ENCODE results near the gene IP6K3.

The IP6K3 gene

GRCh38 chr6:33688451-33689147 lies 58.1 kb downstream of the IP6K3 start:
- H3K4me3 ChIP-seq: no peak overlapping the region
- no peak for DNase-seq (ENCODE audit: low read depth, low spot score)
- no peak overlapping the region for H3K27ac ChIP-seq
- no peak overlapping the region for H3K9ac ChIP-seq (ENCODE audit: insufficient read length)
- H3K9me3 ChIP-seq (ENCODE audit: low read depth, low read length): no peaks in the 10 kb centered on the region
- TF ChIP-seq EZH2 (IDR thresholded peaks at IDR 0.05) (no peak), FOXP2 (optimal IDR thresholded peaks at IDR 0.05; ENCODE audit: control extremely low read depth, extremely low read length, insufficient read depth) (no peak), POLR2AphosphoS5 (IDR thresholded peaks at IDR 0.05; ENCODE audit: borderline replicate concordance, low read depth, low read length) (no peak)
- H3K36me3 ChIP-seq (ENCODE audit: insufficient read depth, low read length): peaks cover 71% of the 10 kb centered on the region; the same call in 1 of the 2 replicates

DNA sequence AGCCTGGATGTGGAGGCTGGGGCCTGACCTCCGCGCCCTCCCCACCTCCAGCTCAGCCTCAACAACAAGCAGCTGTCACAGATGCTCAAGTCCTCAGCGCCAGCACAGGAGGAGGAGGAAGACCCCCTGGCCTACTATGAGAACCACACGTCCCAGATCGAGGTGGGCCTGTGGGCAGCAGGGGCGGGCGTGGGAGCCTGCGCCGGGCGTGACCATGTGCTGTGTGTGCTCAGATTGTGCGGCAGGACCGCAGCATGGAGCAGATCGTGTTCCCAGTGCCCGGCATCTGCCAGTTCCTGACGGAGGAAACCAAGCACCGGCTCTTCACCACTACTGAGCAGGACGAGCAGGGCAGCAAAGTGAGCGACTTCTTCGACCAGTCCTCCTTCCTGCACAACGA lies 58.7 kb downstream of the IP6K3 start:
- no peaks in the 10 kb centered on the region for H3K9me3 ChIP-seq (ENCODE audit: low read depth, low read length)
- H3K9ac ChIP-seq (ENCODE audit: insufficient read length): no peak overlapping the region
- peaks cover 70% of the 10 kb centered on the region; the same call in 1 of the 2 replicates for H3K36me3 ChIP-seq (ENCODE audit: insufficient read depth, low read length)
- TF ChIP-seq POLR2AphosphoS5 (IDR thresholded peaks at IDR 0.05; ENCODE audit: borderline replicate concordance, low read depth, low read length): no peak
- no peak for TF ChIP-seq EZH2 (IDR thresholded peaks at IDR 0.05)
- TF ChIP-seq FOXP2 (optimal IDR thresholded peaks at IDR 0.05; ENCODE audit: control extremely low read depth, extremely low read length, insufficient read depth): no peak
- H3K27ac ChIP-seq: no peak overlapping the region
- H3K4me3 ChIP-seq: no peak overlapping the region
- no peak for DNase-seq (ENCODE audit: low read depth, low spot score)

DNA sequence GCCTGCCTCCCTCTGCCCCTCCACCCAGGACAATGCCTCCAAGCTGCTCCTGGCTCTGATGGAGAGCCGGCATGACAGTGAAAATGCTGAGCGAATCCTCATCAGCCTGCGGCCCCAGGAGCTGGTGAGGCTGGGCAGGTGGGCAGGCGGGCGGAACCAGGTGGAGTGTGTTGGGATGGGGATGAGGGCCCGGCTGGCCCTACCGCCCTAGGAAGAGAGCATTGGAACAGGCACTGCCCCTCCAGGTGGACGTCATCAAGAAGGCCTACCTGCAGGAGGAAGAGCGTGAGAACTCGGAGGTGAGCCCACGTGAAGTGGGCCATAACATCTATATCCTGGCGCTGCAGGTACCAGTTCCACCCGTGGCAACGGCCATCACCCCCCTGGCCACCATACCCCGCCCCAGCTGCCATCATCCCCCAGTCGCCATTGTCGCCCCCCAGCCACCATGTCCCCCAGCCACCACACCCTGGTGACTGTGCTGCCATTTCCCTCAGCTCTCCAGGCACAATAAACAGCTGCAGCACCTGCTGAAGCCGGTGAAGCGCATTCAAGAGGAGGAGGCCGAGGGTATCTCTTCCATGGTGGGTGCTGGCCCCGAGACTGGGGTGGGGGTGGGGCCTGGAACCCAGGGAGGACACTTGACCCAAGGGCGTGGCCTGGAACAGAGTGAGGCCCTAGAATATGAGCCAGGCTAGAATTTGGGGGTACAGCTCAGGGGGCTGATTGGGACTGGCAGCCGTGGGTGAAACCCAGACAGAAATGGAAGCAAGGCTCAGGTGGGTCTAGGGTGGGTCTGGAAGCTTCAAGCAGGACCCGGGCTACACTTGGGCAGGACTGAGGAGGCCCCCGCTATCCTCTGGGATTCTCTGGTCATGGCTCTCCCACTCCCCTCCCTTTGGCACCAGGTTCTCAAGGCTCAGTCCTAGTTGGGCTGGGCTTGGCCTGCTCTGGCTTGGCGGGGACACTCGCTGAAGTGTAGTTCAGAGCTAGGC lies 59.4 kb downstream of the IP6K3 start:
- H3K27ac ChIP-seq: no peak overlapping the region
- TF ChIP-seq FOXP2 (optimal IDR thresholded peaks at IDR 0.05; ENCODE audit: control extremely low read depth, extremely low read length, insufficient read depth) (no peak), POLR2AphosphoS5 (IDR thresholded peaks at IDR 0.05; ENCODE audit: borderline replicate concordance, low read depth, low read length) (no peak), EZH2 (IDR thresholded peaks at IDR 0.05) (no peak)
- no peak for DNase-seq (ENCODE audit: low read depth, low spot score)
- H3K36me3 ChIP-seq (ENCODE audit: insufficient read depth, low read length): peaks cover 63% of the 10 kb centered on the region; the same call in 1 of the 2 replicates
- H3K4me3 ChIP-seq: no peak overlapping the region
- H3K9ac ChIP-seq (ENCODE audit: insufficient read length): no peak overlapping the region
- H3K9me3 ChIP-seq (ENCODE audit: low read depth, low read length): no peaks in the 10 kb centered on the region

DNA sequence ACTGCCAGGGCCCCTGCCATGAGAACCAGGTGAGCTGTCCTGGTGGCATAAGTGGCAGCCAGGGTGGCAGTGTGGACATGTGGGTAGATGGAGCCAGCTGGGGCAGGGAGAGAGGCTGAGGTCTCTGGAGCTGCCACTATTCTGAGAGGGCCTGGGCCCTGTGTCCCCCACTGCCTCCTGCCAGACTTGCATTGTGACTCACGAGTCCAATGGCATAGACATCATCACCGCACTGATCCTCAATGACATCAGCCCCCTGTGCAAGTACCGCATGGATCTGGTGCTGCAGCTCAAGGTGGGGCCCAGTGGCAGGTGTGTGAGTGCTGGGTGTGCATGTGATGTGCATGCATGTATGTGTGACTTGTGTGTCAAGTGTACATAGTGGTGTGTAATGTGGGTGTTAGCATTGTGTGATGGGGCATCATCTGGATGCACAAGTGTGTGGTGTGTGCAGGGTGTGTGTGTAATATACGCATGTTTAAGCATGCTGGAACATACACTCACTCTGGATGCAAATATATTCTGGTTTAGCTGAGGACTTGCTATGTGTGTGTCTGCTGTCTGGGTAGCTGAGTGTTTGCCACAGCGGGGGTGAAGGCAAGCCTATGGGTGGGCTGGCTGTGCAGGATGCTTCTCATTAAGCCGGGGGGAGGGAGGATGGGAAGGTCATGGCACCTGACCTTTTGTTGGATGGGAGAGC lies 60.3 kb downstream of the IP6K3 start:
- Histone ChIP-seq H3K9me3 (ENCODE audit: low read depth, low read length) (no peaks in the 10 kb centered on the region), H3K27ac (no peak overlapping the region), H3K4me3 (no peak overlapping the region), H3K36me3 (ENCODE audit: insufficient read depth, low read length) (peaks cover 61% of the 10 kb centered on the region; the same call in 1 of the 2 replicates), H3K9ac (ENCODE audit: insufficient read length) (no peak overlapping the region)
- DNase-seq (ENCODE audit: low read depth, low spot score): no peak
- TF ChIP-seq FOXP2 (optimal IDR thresholded peaks at IDR 0.05; ENCODE audit: control extremely low read depth, extremely low read length, insufficient read depth): no peak
- TF ChIP-seq EZH2 (IDR thresholded peaks at IDR 0.05): no peak

- DNase-seq (ENCODE audit: low read depth, low spot score): no peak
- Histone ChIP-seq H3K27ac (no peak overlapping the region), H3K9ac (ENCODE audit: insufficient read length) (no peak overlapping the region), H3K9me3 (ENCODE audit: low read depth, low read length) (no peaks in the 10 kb centered on the region), H3K4me3 (no peak overlapping the region), H3K36me3 (ENCODE audit: insufficient read depth, low read length) (peaks cover 54% of the 10 kb centered on the region; the same call in 1 of the 2 replicates)
- TF ChIP-seq EZH2 (IDR thresholded peaks at IDR 0.05): no peak
- TF ChIP-seq FOXP2 (optimal IDR thresholded peaks at IDR 0.05; ENCODE audit: control extremely low read depth, extremely low read length, insufficient read depth): no peak
- TF ChIP-seq POLR2AphosphoS5 (IDR thresholded peaks at IDR 0.05; ENCODE audit: borderline replicate concordance, low read depth, low read length): no peak
These were observed 61.1 kb downstream of the IP6K3 start for GRCh38 chr6:33685411-33686224.

- H3K9ac ChIP-seq (ENCODE audit: insufficient read length): no peak overlapping the region
- DNase-seq (ENCODE audit: low read depth, low spot score): no peak
- TF ChIP-seq POLR2AphosphoS5 (IDR thresholded peaks at IDR 0.05; ENCODE audit: borderline replicate concordance, low read depth, low read length): no peak
- TF ChIP-seq EZH2 (IDR thresholded peaks at IDR 0.05): no peak
- TF ChIP-seq FOXP2 (optimal IDR thresholded peaks at IDR 0.05; ENCODE audit: control extremely low read depth, extremely low read length, insufficient read depth): no peak
- H3K27ac ChIP-seq: no peak overlapping the region
- H3K9me3 ChIP-seq (ENCODE audit: low read depth, low read length): no peaks in the 10 kb centered on the region
- no peak overlapping the region for H3K4me3 ChIP-seq
- peaks cover 53% of the 10 kb centered on the region; the same call in 1 of the 2 replicates for H3K36me3 ChIP-seq (ENCODE audit: insufficient read depth, low read length)
These were observed 61.7 kb downstream of the IP6K3 start for GRCh38 chr6:33684983-33685382.

DNA sequence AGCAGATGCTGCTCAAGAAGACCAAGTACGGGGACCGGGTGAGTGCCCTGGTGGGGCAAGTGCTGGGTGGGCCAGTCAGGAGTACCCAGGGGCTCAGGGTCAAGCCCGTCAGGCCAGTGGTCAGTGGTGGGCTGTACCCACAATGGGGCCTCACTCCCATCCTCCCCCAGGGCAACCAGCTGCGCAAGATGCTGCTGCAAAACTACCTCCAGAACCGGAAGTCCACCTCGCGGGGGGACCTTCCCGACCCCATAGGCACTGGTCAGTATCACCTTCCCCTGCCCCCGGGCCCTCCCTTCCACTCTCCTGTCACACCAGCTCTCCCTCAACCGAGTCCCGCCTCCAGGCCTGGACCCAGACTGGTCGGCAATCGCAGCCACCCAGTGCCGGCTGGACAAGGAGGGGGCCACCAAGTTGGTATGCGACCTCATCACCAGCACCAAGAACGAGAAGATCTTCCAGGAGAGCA lies 62.2 kb downstream of the IP6K3 start:
- no peak for DNase-seq (ENCODE audit: low read depth, low spot score)
- no peaks in the 10 kb centered on the region for H3K9me3 ChIP-seq (ENCODE audit: low read depth, low read length)
- no peak for TF ChIP-seq FOXP2 (optimal IDR thresholded peaks at IDR 0.05; ENCODE audit: control extremely low read depth, extremely low read length, insufficient read depth)
- no peak overlapping the region for H3K4me3 ChIP-seq
- H3K9ac ChIP-seq (ENCODE audit: insufficient read length): no peak overlapping the region
- H3K36me3 ChIP-seq (ENCODE audit: insufficient read depth, low read length): peaks cover 54% of the 10 kb centered on the region; the same call in 1 of the 2 replicates
- no peak overlapping the region for H3K27ac ChIP-seq
